ENCODE measurements around the gene CENPU. TPM values are rescaled to one million over a fixed set of nuclear protein-coding genes. Genes with fewer than 3 reads are reported as not detected.
"Not testable (repeated sequence)": the region's sequence is repeated elsewhere in the genome, so short reads cannot be mapped to it uniquely, and the experiment has no call there.

CENPU gene, protein sequence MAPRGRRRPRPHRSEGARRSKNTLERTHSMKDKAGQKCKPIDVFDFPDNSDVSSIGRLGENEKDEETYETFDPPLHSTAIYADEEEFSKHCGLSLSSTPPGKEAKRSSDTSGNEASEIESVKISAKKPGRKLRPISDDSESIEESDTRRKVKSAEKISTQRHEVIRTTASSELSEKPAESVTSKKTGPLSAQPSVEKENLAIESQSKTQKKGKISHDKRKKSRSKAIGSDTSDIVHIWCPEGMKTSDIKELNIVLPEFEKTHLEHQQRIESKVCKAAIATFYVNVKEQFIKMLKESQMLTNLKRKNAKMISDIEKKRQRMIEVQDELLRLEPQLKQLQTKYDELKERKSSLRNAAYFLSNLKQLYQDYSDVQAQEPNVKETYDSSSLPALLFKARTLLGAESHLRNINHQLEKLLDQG
- total RNA-seq (10 to 100 TPM; 54.5 to 56.9 TPM), polyA plus RNA-seq (3.5 TPM)

DNA sequence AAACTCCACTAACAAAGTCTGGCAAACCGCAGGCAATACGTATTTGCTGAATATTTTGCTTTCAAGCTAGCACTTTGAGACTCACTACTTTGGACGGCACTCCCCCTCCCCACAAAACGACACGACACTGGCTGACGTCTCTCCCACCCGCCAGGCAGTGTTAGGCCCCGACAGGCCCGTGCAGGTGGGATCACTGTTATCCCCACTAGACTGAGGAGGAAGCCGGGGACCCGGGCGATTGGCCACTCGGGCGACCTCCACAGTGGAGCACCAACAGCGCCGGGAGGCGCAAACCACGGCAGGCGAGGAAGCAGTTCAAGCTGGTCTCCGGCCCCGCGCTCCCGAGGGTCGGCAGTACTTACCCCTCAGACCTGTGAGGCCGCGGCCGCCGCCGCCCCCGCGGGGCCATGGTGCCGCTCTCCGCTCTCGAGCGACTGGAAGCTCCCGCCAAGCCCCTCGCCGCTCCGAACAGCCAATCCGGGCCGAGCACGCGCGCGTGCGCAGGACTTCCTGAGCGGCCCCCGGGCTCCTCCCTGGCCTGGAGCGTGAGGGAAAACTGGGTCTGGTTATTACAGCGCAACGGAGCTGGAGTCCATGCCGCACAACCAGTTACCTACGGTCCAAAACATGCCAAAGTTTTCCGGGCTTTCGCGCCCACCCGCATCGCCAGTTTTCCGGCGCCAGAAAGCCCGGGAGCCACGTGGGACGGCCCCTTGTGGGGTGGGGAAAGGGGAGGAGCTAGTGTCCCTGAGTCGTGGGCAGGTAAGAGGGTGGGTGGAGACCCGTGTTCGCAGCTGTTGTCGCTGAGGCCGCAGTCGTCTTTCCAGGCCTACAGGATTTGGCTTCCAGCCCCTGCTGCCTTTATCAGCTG lies at the start of gene CENPU:
TSS of gene CENPU (minus strand) at position 443 of the 871 bp plus-strand sequence. CDS start at position 409, 34 bp downstream.
- Mint-ChIP-seq H3K27me3 (peaks cover 0 to 2% of the 10 kb centered on the region in 2 donors), H3K36me3 (peaks cover 0 to 3% (median 0%) of the 10 kb centered on the region in 3 donors), H3K27ac (peak within 1 kb of the TSS; percentile 29 to 93 (median 85)), H3K4me3 (peak within 1 kb of the TSS; percentile 86 to 94 (median 92)), H3K4me1 (peaks cover 17 to 29% (median 22%) of the 10 kb centered on the region in 3 donors), H3K9me3 (no peaks in the 10 kb centered on the region)
- Histone ChIP-seq H3K27ac (ENCODE audit: low read depth, low read length) (peak within 1 kb of the TSS; percentile 72), H3K9me3 (ENCODE audit: low read length) (no peaks in the 10 kb centered on the region), H3K27me3 (ENCODE audit: insufficient read depth, low read length, poor library complexity, severe bottlenecking) (no peaks in the 10 kb centered on the region), H3K4me3 (ENCODE audit: low read length) (peak within 1 kb of the TSS; percentile 73), H3K36me3 (ENCODE audit: insufficient read depth, low read length) (no peaks in the 10 kb centered on the region), H3K4me1 (ENCODE audit: insufficient read depth, low read length) (peaks cover 6% of the 10 kb centered on the region)
- DNase-seq = peak; percentile 89 to 96 (median 93)
- ChIA-PET POLR2A (interaction anchor here (0.7 to 1.6 kb wide), 11 partner anchors 65 to 1290 kb away, joined by 3 to 17 read pairs (median 4); partner anchors contain the start of genes ACSL1, CASP3, CDKN2AIP and PRIMPOL), CTCF (interaction anchor here (0.8 to 2.7 kb wide), 11 partner anchors 9 to 470 kb away, joined by 3 to 18 read pairs (median 4); partner anchors contain the start of genes CASP3 and PRIMPOL)

- CTCF ChIA-PET = interaction anchor here (1.1 to 1.2 kb wide), 2 partner anchors 10 to 15 kb away, joined by 3 read pairs; no protein-coding TSS in a partner anchor
- no peak overlapping the region for H3K27ac ChIP-seq (ENCODE audit: low read depth, low read length)
- H3K4me3 ChIP-seq (ENCODE audit: low read length) = no peak overlapping the region
- H3K4me1 Mint-ChIP-seq = no peaks in the 10 kb centered on the region
- peaks cover 20 to 55% (median 22%) of the 10 kb centered on the region in 3 donors for H3K36me3 Mint-ChIP-seq
- H3K9me3 Mint-ChIP-seq = no peaks in the 10 kb centered on the region
- peaks cover 0 to 1% of the 10 kb centered on the region in 2 donors for H3K27me3 Mint-ChIP-seq
- H3K27ac Mint-ChIP-seq = peak overlapping the region in 3 of 8 donors; percentile 53 to 81 (median 70)
- no peaks in the 10 kb centered on the region for H3K27me3 ChIP-seq (ENCODE audit: insufficient read depth, low read length, poor library complexity, severe bottlenecking)
- no peaks in the 10 kb centered on the region for H3K36me3 ChIP-seq (ENCODE audit: insufficient read depth, low read length)
- DNase-seq = no peak
- H3K9me3 ChIP-seq (ENCODE audit: low read length) = no peaks in the 10 kb centered on the region
- POLR2A ChIA-PET = no interaction called here
- H3K4me1 ChIP-seq (ENCODE audit: insufficient read depth, low read length) = no peaks in the 10 kb centered on the region
- H3K4me3 Mint-ChIP-seq = peak overlapping the region in 1 of 7 donors; percentile 1
These were observed 49.0 kb upstream of the CENPU start for GRCh38 chr4:184782731-184783373.

DNA sequence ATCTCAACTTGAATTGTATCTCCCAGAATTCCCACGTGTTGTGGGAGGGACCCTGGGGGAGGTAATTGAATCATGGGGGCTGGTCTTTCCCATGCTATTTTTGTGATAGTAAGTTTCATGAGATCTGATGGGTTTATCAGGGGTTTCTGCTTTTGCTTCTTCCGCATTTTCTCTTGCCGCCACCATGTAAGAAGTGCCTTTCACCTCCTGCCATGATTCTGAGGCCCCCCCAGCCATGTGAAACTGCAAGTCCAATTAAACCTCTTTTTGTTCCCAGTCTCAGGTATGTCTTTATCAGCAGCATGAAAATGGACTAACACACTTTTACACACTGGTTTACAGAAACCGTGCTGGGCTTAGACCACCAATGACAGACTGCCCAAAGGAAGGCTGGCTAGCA lies 45.3 kb upstream of the CENPU start:
- H3K9me3 Mint-ChIP-seq; CTCF ChIA-PET; H3K4me3 ChIP-seq (ENCODE audit: low read length); H3K4me1 Mint-ChIP-seq; H3K36me3 ChIP-seq (ENCODE audit: insufficient read depth, low read length); POLR2A ChIA-PET; H3K27me3 ChIP-seq (ENCODE audit: insufficient read depth, low read length, poor library complexity, severe bottlenecking); DNase-seq; H3K4me3 Mint-ChIP-seq; H3K27me3 Mint-ChIP-seq; H3K9me3 ChIP-seq (ENCODE audit: low read length); H3K4me1 ChIP-seq (ENCODE audit: insufficient read depth, low read length); H3K27ac ChIP-seq (ENCODE audit: low read depth, low read length): not testable (repeated sequence)
- Mint-ChIP-seq H3K36me3 (peaks cover 15 to 37% (median 17%) of the 10 kb centered on the region in 3 donors), H3K27ac (peak overlapping the region in 1 of 8 donors; percentile 24)

DNA sequence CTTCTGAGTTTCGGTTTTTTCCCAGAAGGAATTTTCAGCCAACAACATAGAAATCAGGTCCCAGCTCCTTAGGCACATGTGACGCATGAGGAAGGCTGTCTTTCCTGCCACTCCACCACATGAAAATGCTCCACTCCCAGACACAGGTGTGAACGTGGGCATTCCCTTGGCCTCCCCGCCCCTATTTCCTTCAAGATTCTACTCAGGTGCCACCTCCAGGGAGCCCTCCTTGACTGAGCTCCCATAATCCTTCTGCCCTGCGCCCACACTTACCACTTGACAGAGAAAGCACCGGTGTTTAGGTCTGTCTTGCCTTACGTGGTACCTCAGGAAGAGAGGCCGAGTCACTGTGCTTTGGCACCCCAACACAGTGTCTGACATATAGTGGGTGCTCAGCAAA lies 44.4 kb upstream of the CENPU start:
- Mint-ChIP-seq H3K9me3 (no peaks in the 10 kb centered on the region), H3K4me1 (no peaks in the 10 kb centered on the region), H3K27ac (peak overlapping the region in 1 of 8 donors; percentile 91), H3K4me3 (no peak overlapping the region), H3K36me3 (peaks cover 10 to 38% (median 14%) of the 10 kb centered on the region in 3 donors), H3K27me3 (peaks cover 0 to 1% of the 10 kb centered on the region in 2 donors)
- Histone ChIP-seq H3K9me3 (ENCODE audit: low read length) (no peaks in the 10 kb centered on the region), H3K36me3 (ENCODE audit: insufficient read depth, low read length) (no peaks in the 10 kb centered on the region), H3K4me1 (ENCODE audit: insufficient read depth, low read length) (no peaks in the 10 kb centered on the region), H3K27ac (ENCODE audit: low read depth, low read length) (no peak overlapping the region), H3K4me3 (ENCODE audit: low read length) (no peak overlapping the region), H3K27me3 (ENCODE audit: insufficient read depth, low read length, poor library complexity, severe bottlenecking) (no peaks in the 10 kb centered on the region)
- ChIA-PET POLR2A (no interaction called here), CTCF (no interaction called here)
- DNase-seq = no peak

GRCh38 chr4:184776821-184777220 lies 42.9 kb upstream of the CENPU start:
- ChIA-PET POLR2A (no interaction called here), CTCF (no interaction called here)
- Mint-ChIP-seq H3K4me3 (no peak overlapping the region), H3K27ac (no peak overlapping the region), H3K4me1 (no peaks in the 10 kb centered on the region), H3K27me3 (peaks cover 0 to 1% of the 10 kb centered on the region in 2 donors), H3K36me3 (peaks cover 7 to 39% (median 8%) of the 10 kb centered on the region in 3 donors), H3K9me3 (no peaks in the 10 kb centered on the region)
- Histone ChIP-seq H3K27ac (ENCODE audit: low read depth, low read length) (no peak overlapping the region), H3K4me1 (ENCODE audit: insufficient read depth, low read length) (no peaks in the 10 kb centered on the region), H3K4me3 (ENCODE audit: low read length) (no peak overlapping the region), H3K9me3 (ENCODE audit: low read length) (no peaks in the 10 kb centered on the region), H3K27me3 (ENCODE audit: insufficient read depth, low read length, poor library complexity, severe bottlenecking) (no peaks in the 10 kb centered on the region), H3K36me3 (ENCODE audit: insufficient read depth, low read length) (no peaks in the 10 kb centered on the region)
- no peak for DNase-seq

DNA sequence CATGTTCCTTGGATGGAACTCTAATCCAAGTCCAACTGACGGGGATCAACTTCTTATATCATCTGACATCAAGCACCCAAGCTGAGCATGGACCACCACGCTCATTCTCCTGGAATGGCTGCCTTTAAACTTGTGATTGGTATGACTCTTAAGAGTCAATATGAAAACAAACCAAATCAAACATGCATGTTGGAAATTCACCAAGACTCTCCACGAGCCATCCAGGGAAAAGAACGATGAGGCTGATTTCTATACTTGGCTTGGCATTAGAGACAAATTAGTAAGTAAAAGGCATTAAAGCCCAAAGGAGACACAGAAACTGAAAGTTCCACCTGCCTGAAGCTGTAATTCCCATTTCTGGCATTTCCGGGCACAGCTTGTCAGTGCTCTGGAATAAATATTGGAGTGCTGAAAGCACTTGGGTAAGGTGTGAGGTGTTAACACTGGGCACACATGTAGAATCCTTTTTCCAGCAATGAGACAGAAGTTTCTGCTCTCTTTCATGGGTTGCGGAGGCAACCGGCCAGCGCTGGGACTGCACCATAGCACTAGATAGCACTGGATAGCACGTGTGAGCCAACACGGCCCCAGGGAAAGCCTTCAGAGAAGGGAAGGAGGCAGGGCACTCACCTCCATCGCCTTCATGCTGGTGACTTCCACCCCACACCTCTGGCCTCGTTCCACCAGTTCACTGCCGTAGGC lies 42.1 kb upstream of the CENPU start:
- Mint-ChIP-seq H3K4me1 (no peaks in the 10 kb centered on the region), H3K36me3 (peaks cover 7 to 40% (median 8%) of the 10 kb centered on the region in 3 donors), H3K27me3 (peaks cover 0 to 1% of the 10 kb centered on the region in 2 donors), H3K4me3 (no peak overlapping the region), H3K27ac (no peak overlapping the region), H3K9me3 (no peaks in the 10 kb centered on the region)
- CTCF ChIA-PET = no interaction called here
- H3K9me3 ChIP-seq (ENCODE audit: low read length) = no peaks in the 10 kb centered on the region
- H3K27ac ChIP-seq (ENCODE audit: low read depth, low read length) = no peak overlapping the region
- no peaks in the 10 kb centered on the region for H3K36me3 ChIP-seq (ENCODE audit: insufficient read depth, low read length)
- no peak overlapping the region for H3K4me3 ChIP-seq (ENCODE audit: low read length)
- POLR2A ChIA-PET = no interaction called here
- H3K4me1 ChIP-seq (ENCODE audit: insufficient read depth, low read length) = no peaks in the 10 kb centered on the region
- H3K27me3 ChIP-seq (ENCODE audit: insufficient read depth, low read length, poor library complexity, severe bottlenecking) = no peaks in the 10 kb centered on the region
- no peak for DNase-seq

GRCh38 chr4:184774152-184774551 lies 40.3 kb upstream of the CENPU start:
- Histone ChIP-seq H3K4me1 (ENCODE audit: insufficient read depth, low read length) (no peaks in the 10 kb centered on the region), H3K36me3 (ENCODE audit: insufficient read depth, low read length) (no peaks in the 10 kb centered on the region), H3K27me3 (ENCODE audit: insufficient read depth, low read length, poor library complexity, severe bottlenecking) (no peaks in the 10 kb centered on the region), H3K4me3 (ENCODE audit: low read length) (no peak overlapping the region), H3K9me3 (ENCODE audit: low read length) (no peaks in the 10 kb centered on the region), H3K27ac (ENCODE audit: low read depth, low read length) (no peak overlapping the region)
- H3K36me3 Mint-ChIP-seq = peaks cover 4 to 44% (median 6%) of the 10 kb centered on the region in 3 donors
- CTCF ChIA-PET = no interaction called here
- H3K27me3 Mint-ChIP-seq = peaks cover 0 to 1% of the 10 kb centered on the region in 2 donors
- H3K4me3 Mint-ChIP-seq = no peak overlapping the region
- H3K4me1 Mint-ChIP-seq = no peaks in the 10 kb centered on the region
- DNase-seq = no peak
- no peaks in the 10 kb centered on the region for H3K9me3 Mint-ChIP-seq
- H3K27ac Mint-ChIP-seq = no peak overlapping the region
- POLR2A ChIA-PET = no interaction called here

All from CD8-positive, alpha-beta memory T cell (primary cell).